GM18858 (cell line): Measurements from ENCODE around the gene SLC9A3.
A peak's percentile ranks its signal among the peaks of the same experiment; 100 is the strongest.

Experiments
- ATAC-seq: cut with Tn5 transposase; IDR thresholded peaks from one replicate; pipeline ENCODE4 v1.9.1; 2021; ENCODE audit not compliant: unreplicated experiment

The SLC9A3 gene

DNA sequence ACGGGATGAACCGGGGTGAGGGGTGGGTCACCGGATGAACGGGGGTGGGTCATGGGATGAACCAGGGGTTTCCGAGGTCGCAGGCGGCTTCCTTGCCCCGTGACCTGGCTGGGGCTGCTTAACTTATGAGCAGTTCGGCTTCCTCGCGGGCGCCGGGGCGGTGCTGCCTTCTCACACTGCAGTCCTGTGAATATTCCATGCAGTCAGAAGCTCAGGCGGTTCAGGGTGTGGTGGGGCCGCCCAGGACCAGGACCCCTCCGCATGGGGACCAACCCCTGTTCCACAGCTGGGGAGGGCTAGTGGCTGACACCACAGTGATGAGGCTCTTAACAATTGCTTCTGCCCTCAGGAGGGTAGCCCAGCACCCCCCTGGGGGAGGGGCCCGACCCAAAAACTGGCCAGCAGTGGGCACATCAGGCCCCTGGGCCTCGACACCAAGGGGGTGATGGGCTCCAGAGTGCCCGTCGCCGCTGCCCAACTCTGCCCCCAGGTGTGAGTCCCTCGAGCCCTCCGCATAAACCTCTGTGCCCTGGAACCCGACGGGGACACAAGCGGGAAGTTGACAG is 30.9 kb upstream of the SLC9A3 start:
- ATAC-seq = no peak

DNA sequence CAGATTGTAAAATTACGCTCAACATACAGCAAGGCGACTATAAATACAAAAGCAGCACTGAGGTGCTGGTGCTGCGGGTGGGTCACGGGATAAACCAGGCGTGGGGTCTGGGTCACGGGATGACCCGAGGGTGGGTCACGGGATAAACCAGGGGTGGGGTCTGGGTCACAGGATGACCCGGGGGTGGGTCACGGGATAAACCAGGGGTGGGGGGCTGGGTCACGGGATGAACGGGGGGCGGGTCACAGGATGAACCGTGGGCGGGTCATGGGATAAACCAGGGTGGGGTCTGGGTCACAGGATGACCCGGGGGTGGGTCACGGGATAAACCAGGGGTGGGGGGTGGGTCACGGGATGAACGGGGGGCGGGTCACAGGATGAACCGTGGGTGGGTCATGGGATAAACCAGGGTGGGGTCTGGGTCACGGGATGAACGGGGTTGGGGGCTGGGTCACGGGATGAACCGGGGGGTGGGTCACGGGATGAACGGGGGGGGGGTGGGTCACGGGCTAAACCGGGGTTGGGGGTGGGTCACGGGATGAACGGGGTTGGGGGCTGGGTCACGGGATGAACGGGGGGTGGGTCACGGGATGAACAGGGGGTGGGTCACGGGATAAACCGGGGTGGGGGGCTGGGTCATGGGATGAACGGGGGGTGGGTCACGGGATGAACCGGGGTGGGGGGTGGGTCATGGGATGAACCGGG is 30.2 kb upstream of the SLC9A3 start:
- ATAC-seq = no peak

DNA sequence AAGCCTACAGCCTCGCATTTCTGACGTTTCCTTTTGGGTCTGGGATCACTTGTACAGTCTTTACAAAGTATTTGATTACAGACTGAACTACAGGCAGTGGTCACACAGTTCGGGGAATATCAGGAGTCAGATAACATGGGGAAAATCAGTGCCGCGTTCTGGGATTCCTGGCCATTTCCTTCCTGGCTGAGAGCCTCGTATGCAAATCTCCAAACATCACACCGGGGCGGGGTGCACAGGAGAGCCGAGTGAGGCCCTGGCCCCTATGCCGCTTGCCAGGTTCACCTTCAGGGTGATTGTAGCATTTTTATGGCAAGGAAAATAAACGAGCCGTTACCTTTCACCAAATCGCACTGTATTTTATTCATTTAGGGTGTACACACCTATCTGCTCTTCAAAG is 29.6 kb upstream of the SLC9A3 start:
- no peak for ATAC-seq

DNA sequence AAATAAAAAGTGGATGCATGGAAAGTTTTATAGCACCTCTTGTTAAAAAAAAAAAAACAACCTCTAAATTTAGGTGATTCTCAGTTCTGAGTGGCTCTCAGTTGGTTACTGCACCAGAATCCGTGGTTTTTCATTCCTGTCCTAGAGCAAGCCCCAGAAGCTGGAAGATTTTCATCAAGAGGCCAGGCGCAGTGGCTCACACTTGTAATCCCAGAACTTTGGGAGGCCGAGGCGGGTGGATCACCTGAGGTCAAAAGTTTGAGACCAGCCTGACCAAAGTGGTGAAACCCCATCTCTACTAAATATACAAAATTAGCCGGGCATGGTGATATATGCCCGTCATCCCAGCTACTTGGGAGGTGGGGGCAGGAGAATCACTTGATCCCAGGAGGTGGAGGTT is 27.2 kb upstream of the SLC9A3 start:
- ATAC-seq = no peak

DNA sequence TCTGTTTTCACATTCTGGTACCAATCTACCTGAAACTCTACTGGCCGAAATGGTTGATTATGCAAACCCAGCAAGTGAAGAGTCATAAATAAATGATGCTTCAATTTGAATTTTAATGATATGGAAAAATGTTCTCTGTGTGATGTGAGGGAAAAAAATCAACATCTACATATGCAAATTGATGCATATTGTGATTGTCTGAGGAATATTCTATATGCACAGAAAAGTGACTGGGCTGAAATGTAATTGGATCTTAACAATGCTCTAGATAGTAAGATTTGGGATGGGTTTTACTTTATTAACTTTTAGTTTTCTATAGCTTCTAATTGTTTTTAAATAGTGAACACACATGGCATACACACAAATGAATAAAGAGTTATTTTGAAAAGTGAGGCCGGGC is 25.0 kb upstream of the SLC9A3 start:
- no peak for ATAC-seq

DNA sequence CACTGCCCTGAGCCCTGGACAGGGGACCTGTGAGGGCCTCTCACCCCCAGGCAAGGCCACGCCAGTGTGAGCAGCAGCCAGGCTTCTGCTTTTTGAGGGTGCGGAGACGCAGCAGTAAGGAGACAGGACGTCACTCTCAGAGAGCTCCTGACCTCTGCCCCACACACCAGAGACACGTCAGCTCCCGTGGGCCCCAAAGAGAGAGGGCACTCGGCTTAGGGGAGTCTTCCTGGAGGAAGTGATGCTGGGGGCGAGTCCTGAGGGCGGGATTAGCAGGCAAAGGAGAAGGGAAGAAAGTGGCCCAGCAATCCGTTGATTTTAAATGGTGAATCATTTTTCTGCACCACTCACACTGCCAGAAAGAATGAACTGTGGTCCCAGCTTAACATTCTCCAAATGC is 24.0 kb upstream of the SLC9A3 start:
- no peak for ATAC-seq

DNA sequence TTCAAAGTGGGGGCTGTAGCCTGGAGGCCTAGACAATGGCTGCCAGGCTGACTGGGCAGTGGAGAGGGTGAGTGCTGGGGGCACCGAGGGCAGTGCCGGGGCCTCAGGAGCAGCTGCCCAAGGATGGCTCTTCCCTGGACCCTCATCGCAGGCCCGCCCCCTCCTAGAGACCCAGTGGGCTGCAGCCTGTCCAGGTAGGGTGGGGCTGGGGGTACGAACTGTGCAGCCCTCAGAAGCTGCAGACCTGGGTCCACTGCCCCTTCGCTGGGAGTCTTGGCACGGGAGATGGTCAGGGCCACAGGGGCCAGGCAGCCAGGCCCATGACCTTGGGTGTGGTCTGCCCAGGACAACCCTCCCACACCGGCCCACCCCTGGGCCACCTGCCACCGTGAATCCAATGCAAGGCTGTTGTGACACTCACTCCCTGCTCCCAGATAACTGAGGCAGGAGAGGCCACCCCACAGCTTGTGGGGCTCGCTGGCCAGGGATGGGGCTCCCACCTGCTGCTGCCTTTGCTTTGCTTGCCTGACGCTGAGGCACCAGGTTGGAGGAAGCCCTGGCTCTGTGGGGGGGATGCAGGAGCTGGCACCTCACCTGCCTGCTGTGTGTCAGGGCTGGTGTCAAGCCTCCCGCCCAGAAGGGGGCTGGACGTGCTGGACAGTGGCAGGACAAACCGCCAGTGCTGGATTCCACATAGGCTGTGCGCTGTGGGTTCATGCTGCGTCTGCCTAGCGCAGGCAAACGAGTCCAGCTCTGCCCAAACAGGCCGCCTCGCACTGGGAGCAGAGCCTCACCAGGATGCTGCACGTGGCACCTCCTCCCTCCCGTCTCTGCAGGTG is 23.1 kb upstream of the SLC9A3 start:
- no peak for ATAC-seq

DNA sequence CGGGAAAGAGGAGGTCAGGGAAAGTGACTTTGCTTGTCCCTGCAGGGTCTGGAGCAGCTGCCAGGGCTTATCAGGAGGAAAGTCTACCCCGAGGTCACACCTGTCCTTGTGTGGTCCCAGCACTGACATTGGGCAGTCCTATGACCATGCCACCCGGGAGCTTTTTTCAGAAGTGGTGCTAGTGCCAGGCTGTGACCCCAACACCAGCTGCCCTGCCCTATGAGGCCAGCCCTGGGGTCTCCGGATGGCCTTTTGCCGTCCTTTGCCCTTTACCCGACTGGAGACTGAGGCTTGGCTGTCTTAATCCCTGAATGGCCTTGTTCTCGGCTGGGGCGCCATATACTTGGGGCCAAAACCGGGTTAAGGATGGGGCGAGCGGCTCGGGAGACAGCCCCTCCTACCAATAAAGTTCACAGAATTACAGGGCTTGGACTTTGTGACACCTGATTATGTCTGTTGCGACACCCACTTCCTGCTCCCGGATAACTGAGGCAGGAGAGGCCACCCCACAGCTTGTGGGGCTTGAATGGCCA is 22.2 kb upstream of the SLC9A3 start:
- no peak for ATAC-seq

DNA sequence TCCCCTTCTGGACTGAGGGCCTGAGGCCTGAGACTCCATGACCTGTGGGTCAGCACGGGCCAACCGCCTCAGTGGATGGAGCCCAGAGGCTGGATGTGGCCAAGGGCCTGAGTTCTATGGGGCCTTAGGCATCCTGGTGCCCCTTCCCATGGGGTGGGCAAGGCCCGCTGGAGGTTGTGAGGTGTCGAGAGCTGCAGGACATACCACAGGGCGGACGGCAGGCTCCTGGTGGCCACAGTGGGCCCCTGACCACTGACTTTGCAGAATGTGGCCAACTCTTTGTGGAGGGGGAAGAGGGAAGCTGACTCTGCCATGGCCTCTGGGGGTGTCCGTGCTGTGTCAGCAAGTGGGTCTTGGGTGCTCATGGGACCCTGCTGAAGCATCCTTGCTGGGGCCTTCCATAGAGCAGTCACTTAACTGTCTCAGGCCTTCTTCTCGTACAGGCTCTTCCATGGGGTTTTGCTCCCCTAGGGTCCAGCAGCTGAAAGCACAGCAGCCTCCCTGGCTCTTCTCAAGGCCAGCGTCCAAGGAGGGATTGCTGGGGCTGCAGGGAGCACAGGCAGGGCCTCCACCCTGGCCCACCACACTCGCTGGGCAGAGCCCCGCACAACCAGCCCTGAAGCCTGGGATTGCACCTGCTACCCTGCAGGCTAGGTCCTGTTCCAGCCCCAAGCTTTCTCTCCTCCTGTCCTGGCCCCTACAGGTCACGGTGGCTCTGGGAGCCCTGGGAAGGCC is 21.6 kb upstream of the SLC9A3 start:
- no peak for ATAC-seq

DNA sequence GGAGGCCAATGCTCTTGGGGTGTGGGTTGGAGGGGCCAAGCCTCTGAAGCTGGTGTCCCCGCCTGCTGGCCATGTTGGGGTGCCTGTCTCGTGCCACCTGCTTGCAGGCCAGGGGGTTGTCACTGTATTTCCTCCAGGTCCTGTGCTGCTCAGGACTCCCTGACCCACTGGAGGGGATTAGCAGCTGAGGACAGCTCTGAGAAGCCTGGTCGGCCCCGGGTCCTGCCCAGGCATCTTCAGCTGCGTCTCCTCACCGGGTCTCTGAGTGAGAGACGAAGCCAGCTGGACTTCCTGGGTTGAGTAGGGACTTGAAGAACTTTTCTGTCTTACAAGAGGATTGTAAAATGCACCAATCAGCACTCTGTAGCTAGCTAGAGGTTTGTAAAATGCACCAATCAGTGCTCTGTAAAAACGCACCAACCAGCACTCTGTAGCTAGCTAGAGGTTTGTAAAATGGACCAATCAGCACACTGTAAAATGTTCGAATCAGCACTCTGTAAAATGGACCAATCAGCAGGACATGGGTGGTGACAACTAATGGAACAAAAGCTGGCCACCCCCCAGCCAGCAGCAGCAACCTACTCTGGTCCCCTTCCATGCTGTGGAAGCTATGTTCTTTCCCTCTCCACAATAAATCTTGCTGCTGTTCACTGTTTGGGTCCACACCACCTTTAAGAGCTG is 20.6 kb upstream of the SLC9A3 start:
- no peak for ATAC-seq

DNA sequence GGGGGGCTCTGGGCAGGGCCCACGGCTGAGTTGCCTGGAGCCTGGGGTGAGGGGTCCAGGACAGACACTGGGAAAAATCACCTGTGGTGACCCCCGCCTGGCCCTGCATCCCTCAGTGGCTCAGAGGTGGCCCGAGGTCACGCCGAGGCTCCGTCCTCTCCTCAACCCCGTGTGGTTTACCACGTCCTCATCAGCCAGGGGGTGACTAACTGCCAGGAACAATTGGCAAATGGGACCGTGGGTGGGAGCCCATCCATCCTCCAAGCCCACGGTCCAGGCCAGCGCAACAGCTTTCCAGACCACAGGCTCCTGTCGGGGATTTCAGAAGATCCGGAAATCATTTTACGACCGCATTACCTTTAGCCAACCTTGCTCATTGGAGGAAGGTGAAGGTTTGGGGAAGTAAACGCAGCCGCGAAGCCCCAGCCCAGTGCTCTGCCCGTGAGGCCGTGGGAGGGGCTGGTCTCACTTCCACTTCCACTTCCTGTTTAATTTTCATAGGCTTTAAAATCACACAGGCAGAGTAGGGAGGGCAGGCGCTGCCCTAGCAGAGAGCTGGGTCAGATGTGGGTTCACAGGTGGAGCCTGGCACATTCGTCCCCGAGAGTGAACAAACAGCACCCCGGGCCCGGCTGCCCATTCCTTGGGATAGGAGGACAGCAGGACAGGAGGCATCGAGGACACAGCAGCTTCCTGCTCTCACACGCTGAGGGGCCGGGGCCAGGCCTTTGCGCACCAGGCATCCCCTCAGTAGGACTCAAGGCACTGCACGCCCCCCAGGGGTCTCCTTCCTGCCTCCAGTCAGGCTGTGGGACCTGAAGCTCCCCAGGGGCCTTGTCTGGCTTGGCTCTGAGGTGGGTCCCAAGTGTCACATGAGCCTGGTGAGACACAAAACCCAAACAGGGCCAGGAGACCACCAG is 19.8 kb upstream of the SLC9A3 start:
- peak; percentile 95 for ATAC-seq

DNA sequence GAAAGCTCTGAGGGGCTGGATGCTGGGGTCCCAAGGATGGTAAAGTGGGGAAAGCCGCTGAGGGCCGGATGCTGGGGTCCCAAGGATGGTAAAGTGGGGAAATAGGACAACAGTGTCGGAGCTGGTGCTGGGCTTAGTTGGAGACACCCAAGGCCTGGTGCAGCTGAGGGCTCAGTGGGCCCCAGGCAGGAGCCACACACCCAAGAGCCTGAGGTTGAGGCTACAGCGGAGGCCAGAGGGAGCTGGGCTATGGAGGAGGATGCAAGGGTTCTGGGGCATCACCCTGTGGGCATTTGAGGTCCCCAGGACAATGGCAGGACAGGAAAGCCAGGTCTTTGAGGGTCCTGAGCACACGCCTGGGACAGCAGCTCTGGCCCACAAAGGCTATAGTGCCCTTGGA is 19.1 kb upstream of the SLC9A3 start:
- ATAC-seq = no peak

DNA sequence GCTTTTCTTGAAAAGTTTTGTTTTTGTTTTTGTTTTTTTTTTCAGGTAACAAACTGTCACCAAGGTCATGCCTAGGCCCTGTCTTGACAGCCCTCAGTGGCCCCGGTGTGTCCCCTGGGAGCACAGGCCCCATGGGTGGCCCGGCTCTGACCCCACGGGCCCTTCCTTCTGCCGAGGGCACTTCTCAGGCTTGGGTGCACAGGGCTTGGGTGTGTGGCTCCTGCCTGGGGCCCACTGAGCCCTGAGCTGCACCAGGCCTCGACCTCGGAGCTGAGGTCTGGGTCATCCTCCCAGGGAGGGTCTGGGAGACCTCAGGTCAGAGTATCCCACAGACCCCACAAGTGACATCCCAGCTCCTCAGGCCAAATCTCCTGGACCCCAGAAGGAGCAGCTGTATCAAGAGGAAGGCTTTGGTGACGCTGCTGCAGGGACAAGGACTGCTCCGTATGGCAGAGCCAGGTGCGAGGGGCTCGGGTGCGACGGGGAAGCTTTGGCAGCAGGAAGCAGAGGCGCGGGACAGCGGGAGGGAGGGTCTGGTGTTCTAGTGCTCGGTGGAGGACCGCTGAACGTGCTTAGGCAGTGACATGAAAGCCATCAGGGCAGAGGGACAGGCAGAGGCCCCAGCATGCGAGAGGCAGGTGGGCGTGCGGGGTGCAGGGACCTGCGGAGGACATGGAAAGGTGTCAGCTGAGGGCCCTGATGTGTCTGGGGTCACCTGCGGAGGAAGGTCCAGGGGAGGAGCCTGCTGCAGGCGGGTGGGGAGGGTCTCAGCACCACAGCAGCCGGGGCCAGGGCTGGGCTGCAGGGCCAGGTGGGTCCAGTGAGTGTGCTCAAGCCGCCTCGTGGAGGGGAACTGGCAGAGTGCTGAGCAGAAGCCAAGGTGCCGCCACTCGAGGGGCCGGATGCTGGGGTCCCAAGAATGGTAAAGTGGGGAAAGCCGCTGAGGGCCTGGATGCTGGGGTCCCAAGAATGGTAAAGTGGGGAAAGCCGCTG is 18.4 kb upstream of the SLC9A3 start:
- no peak for ATAC-seq

DNA sequence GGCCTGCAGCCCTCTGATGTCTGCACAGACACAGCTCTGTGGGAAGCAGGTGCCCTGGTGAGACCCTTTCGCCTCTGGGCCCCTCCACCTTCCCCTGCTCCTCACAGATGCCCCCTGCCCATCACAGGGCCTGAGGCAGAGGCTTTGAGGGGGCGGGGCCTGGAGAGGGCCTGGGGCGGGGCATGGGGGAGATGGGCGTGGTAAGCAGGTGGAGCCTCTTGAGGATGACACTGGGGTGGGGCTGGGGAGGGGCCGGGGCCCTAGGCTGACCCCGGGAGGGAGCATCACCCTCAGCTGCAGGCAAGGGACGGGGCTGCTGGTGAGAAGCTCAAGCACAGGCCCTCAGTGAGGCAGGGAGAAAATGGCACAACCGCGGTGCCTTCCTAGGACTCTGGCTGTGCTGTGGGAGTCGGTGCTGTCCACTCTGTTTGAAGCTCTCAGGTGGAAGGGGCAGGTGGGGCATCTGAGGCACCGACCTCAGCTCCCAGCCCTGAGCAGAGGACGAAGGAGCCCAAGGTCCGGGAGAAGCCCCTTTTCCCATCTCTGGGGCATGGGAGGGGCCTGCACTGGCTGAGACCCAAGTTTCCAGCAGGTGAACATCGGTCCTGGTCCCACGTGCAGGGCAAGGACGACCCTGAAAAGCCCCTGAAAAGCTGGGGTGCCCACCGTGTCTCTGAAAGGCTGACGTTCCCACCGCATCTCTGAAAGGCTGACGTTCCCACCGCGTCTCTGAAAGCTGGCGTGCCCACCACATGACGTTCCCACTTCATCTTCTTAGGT is 17.5 kb upstream of the SLC9A3 start:
- ATAC-seq = no peak

DNA sequence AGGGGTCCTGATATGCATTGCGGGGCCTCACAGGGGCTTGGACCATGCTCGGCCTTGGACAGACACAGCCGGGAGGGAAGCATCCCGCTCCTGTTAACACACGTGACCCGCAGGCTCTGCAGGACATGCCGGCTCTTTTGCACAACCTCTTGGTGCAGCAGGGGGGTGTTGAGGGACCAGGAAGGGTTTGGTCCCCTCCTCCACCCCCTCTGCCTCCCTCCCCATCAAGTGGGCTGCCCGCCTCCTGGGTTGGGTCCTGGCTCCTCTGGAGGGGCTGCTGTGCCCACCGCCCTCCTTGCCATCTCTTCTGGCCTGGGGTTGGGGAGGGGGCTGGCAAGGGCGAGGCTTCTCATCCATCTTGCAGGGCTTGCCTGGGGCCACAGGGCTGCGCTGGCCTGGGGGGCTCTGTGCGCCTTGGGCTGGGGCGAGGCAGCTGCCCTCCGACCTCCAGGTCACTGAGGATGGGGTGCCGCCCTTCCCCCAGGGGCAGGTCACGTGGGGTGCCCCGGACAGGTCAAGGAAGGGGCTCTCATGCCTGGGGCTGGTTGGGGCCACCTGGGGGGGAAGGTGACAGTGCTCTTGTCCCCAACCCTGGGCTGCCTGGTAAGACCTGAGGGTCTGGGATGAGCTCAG is 16.8 kb upstream of the SLC9A3 start:
- no peak for ATAC-seq

DNA sequence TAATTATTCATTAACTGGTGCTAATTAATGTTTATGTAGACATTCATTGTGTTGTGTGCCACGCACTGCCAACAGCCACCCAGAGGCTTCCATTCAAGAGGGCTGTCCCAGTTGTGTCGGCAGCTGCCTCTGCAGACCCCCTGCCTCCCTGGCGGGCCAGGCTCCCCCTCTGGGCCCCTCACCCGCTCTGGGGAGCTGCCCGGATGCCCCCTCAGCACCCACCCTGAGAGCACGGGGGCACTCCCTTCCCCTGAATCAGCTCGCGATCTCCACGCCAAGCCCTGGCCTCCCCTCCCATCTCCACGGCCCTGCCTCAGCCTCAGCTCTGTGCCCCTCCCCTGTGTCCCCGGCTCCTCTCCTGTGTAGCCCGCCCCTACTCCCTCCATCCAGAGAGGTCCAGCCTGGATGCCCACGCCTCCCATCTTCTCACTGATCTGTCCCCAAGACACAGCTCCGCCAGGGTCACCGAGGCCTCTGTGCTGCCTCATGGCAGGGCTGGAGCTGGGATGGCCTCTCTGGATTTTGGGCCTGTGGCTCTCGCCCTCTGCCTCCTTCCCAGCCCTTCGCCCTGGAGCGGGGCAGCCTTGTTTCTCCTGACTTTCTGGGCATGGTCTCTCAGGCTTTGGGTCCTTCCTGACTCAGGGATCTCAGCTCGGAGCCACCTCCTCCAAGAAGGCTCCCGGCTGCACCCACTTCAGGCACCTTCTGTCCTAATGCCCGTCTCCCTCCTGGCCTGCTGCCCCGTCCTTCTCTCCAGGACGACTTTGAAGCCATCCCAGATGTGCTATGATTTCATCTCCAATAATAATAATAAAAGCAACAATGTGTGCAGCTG is 16.0 kb upstream of the SLC9A3 start:
- ATAC-seq = no peak
